AG08396 (cell line): ENCODE results near the gene MRPS25.
"Not testable (repeated sequence)": the region's sequence is repeated elsewhere in the genome, so short reads cannot be mapped to it uniquely, and the experiment has no call there.

ENCODE experiments used
- DNase-seq: peaks from one replicate; pipeline ENCODE4 v3.0.0; 2012; ENCODE audit warnings: low spot score, mixed read lengths

Gene MRPS25

GRCh38 chr3:15043408-15044171 lies 21.5 kb downstream of the MRPS25 start:
- no peak for DNase-seq

DNA sequence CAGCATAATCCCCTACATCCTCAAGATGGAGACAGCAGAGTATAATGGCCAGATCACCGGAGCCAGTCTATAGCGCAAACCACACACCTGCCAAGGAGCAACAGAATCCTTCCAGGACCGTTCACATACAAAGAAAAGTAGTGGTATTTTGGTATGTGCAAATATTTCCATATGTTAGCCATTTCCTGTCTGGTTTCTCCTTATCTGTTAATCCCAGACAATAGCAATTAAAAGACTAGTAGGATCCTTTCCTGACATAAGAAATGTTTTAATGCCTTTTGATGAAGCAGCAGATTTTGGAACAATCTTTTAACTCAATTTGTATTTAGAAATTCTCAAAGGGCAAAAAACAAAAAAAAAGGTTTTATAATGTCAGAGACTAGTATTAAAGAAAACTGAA lies 22.2 kb downstream of the MRPS25 start:
- DNase-seq = no peak

GRCh38 chr3:15041950-15042349 lies 23.2 kb downstream of the MRPS25 start:
- no peak for DNase-seq

- no peak for DNase-seq
Observed at GRCh38 chr3:15040844-15041243, 24.3 kb downstream of the MRPS25 start.

GRCh38 chr3:15038306-15038705 lies 26.8 kb downstream of the MRPS25 start:
- no peak for DNase-seq

DNA sequence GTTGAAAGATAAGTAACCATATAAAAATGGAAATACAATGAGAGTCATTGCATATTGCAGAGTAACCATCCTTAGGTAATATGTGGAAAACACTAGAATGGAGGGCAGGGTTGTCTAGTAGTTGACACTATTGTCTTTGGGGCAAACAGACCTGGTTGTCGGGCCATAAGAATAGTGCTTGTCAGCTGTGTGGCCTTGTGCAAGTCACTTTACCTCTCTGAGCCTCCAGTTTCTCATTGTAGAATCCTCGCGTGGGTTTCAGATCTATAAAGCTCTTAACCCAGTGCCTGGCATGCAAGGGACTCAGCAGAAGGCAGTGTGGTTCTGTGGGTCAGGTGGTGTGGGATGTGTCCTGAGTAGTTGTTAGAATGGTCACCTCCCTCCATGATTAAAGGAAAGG lies 32.0 kb downstream of the MRPS25 start:
- DNase-seq = no peak

DNA sequence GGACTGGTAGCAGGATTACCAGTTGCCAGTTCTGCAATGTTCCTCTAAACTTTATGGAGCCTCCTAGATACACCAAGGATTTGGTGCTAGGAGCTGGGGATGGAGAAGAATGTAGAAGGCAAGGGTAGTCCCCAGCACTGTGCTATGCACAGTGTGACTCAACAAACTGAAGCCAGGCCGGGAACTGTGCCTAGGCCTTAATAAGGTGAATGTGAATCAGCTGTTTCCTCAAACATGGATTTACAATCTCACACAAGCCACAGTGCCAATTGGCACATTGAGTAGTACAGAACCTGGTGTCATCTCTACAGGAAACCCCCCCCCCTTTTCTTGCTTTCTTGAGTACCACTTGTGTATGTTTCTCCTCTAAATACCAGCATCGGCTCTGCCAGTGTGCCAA lies 32.5 kb downstream of the MRPS25 start:
- DNase-seq = no peak

- no peak for DNase-seq
Observed at GRCh38 chr3:15029625-15030024, 35.5 kb downstream of the MRPS25 start.

DNA sequence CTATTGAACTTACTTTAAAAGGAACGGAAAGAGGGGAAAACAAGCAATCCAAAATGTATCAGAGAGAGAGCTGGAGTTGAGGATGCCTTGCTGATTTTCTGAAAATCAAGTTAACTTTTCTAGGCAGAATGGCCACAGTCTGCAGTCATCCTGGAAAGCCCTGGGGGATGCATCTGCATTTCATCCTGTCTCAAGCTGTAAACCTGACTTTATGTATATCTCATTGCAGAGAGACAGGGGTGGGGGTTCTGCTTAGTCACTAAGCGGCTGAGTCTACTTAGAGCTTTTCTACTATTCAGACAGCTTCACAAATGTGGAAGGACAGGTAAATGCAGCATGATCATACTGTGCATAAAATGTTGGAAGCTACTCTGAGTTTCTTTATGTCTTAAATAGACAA lies 41.4 kb downstream of the MRPS25 start:
- no peak for DNase-seq

- no peak for DNase-seq
Observed at GRCh38 chr3:15023249-15023648, 41.9 kb downstream of the MRPS25 start.

DNA sequence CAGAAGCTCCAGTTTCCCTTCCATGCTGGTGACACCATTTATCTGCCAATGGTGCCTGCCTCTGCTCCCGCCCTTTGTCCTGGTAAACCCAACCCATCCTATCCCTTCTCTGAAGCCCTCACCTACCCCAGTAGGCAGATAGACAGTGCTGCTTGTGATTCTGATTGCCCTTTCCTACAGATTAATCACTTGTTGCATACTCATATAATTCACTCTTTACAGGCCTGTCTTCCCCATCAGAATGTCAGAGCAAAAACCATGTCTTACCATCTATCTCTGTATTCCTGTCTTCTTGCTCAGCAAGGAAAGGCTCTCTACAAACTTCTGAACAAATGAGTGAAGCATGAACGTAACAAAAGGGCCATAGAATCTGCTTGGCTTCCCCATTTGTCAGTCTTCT lies 47.9 kb downstream of the MRPS25 start:
- no peak for DNase-seq

DNA sequence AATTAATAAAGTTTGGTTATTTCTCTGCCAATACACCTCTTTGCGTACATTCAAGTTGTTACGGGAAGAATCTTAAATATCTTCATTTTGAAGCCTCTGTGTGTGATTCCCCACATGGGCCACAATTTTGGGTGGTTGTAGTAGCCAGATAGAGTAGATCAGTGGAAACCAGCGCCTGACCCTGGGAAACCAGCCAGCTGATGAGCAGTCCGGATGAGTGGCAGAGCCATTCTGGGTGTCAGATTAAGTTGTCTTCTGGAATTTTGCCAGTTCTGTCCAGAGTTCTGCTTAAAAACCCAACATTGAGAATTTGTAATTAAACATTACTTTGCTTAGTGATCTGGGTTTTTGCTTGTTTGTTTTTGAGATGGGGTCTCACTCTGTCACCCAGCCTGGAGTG lies 49.7 kb downstream of the MRPS25 start:
- no peak for DNase-seq

GRCh38 chr3:15014606-15015328 lies 50.3 kb downstream of the MRPS25 start:
- DNase-seq = no peak

- no peak for DNase-seq
Observed at GRCh38 chr3:15011174-15011573, 53.9 kb downstream of the MRPS25 start.

GRCh38 chr3:15010664-15011063 lies 54.5 kb downstream of the MRPS25 start:
- DNase-seq = no peak

- DNase-seq = no peak
Observed at GRCh38 chr3:15009167-15009566, 55.9 kb downstream of the MRPS25 start.

GRCh38 chr3:15007681-15008141 lies 57.4 kb downstream of the MRPS25 start:
- DNase-seq = peak; percentile 20

DNA sequence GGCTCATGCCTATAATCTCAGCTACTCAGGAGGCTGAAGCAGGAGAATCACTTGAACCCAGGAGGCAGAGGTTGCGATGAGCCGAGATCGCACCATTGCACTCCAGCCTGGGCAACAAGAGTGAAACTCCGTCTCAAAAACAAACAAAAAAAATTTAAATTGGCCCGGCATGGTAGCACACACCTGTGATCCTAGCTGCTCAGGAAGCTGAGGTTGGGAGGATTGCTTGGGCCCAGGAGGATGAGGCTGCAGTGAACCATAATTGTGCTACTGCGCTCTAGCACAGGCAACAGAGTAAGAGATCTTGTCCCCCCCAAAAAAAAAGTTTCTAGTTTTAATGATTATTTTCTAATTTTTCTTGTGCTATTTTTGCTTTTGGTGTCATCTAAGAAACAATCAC lies 65.9 kb downstream of the MRPS25 start:
- DNase-seq = not testable (repeated sequence)
